HCT116 (cell line): ENCODE data around the gene CD96. TPM values are rescaled to one million over a fixed set of nuclear protein-coding genes. Genes with fewer than 3 reads are reported as not detected.

Source experiments
- ATAC-seq: fragments of 200-7000 bp; cut with Tn5 transposase; 2 replicates; pipeline ENCODE4 v1.9.1; 2020; ENCODE audit warnings: mild to moderate bottlenecking, moderate library complexity
- BruUV-seq: library from RNA; stranded (reverse); fragments of 400-500 nt; replicated peaks from 2 replicates; lab custom pipeline; 2021; lab: Mats Ljungman, UMichigan
- CTCF ChIA-PET: fragments of 300-600 bp; sonication (Branson Sonifier 250); formaldehyde crosslinking; loops from one replicate; lab custom pipeline; 2021; ENCODE audit warnings: antibody characterized with exemption; lab: Charles Lee
- POLR2A ChIA-PET: fragments of 300-600, 350-600 bp; sonication (Branson Sonifier 250); formaldehyde crosslinking; loops from one replicate; lab custom pipeline; 2021; ENCODE audit warnings: antibody characterized with exemption; lab: Charles Lee
- RAD21 ChIA-PET, 2 experiments: fragments of 300-600 bp; sonication (Branson Sonifier 250); formaldehyde crosslinking; loops; one replicate each; lab custom pipeline; 2023; ENCODE audit warnings: low total read pairs in 2 of 2; ENCODE audit not compliant: uncharacterized antibody in 2 of 2, unreplicated experiment in 2 of 2, low non-redundant PET in 1 of 2; lab: Charles Lee
- DNase-seq: peaks from one replicate; pipeline ENCODE4 v3.0.0-alpha.2; 2010; ENCODE audit warnings: low read depth, low spot score
- H2AFZ ChIP-seq: fragments of 200-600 bp; shearing (Covaris generic), sonication (generic); 2 replicates; pipeline ENCODE4 v1.6.1; 2017; ENCODE audit warnings: low read depth, mixed run types, mixed read lengths, antibody characterized with exemption, low read length; ENCODE audit not compliant: poor library complexity, severe bottlenecking
- H3K27ac ChIP-seq: 2 replicates; pipeline ENCODE4 v1.5.1; 2012; ENCODE audit warnings: low read depth, low read length
- H3K27me3 ChIP-seq: fragments of 200-600 bp; sonication (generic); 2 replicates; pipeline ENCODE4 v1.6.1; 2016; ENCODE audit warnings: mixed run types, low read length, mixed read lengths; ENCODE audit not compliant: insufficient read depth
- H3K36me3 ChIP-seq, 2 experiments: fragments of 200-500 bp in 1 of 2; fragments of 200-600 bp in 1 of 2; sonication (Bioruptor generic) in 1 of 2; sonication (generic) in 1 of 2; 2 replicates each; pipeline versions ENCODE4 v1.5.1 to v1.6.1; 2014 to 2016; ENCODE audit warnings: low read length in 2 of 2, inconsistent platforms in 1 of 2, mixed read lengths in 1 of 2, mixed run types in 1 of 2; ENCODE audit not compliant: insufficient read depth in 2 of 2, control insufficient read depth in 1 of 2
- H3K4me1 ChIP-seq, 2 experiments: fragments of 200-600 bp in 1 of 2; sonication (generic) in 1 of 2; 2 replicates each; pipeline versions ENCODE4 v1.5.1 to v1.6.1; 2012 to 2017; ENCODE audit warnings: low read length in 2 of 2, inconsistent platforms in 1 of 2, mild to moderate bottlenecking in 1 of 2, mixed read lengths in 1 of 2, mixed run types in 1 of 2, moderate library complexity in 1 of 2; ENCODE audit not compliant: insufficient read depth in 2 of 2, control insufficient read depth in 1 of 2
- H3K4me2 ChIP-seq: fragments of 200-600 bp; sonication (generic); 2 replicates; pipeline ENCODE4 v1.6.1; 2017; ENCODE audit warnings: mixed run types, low read length, mixed read lengths
- H3K4me3 ChIP-seq, 2 experiments: fragments of 200-600 bp in 1 of 2; sonication (generic) in 1 of 2; replicated peaks in 1 of 2; 2 replicates each; pipeline ENCODE4 v1.5.1; 2011 to 2016; ENCODE audit warnings: low read length in 2 of 2, control low read depth in 1 of 2, low read depth in 1 of 2, mild to moderate bottlenecking in 1 of 2, mixed read lengths in 1 of 2, mixed run types in 1 of 2
- H3K79me2 ChIP-seq: fragments of 200-600 bp; sonication (generic); 2 replicates; pipeline ENCODE4 v1.6.1; 2017; ENCODE audit warnings: mild to moderate bottlenecking, mixed run types, low read length, moderate library complexity, mixed read lengths; ENCODE audit not compliant: insufficient read depth
- H3K9ac ChIP-seq: fragments of 200-600 bp; sonication (generic); 2 replicates; pipeline ENCODE4 v1.6.1; 2016; ENCODE audit warnings: low read length, mixed read lengths
- H3K9me2 ChIP-seq: fragments of 200-600 bp; sonication (generic), shearing (Covaris generic); 2 replicates; pipeline ENCODE4 v1.6.1; 2017; ENCODE audit warnings: mixed run types, mild to moderate bottlenecking, moderate library complexity; ENCODE audit not compliant: insufficient read depth
- H3K9me3 ChIP-seq, 2 experiments: fragments of 200-500 bp in 1 of 2; fragments of 200-600 bp in 1 of 2; sonication (Bioruptor generic) in 1 of 2; sonication (generic) in 1 of 2; 2 replicates each; pipeline ENCODE4 v1.6.1; 2014 to 2017; ENCODE audit warnings: low read length in 2 of 2, mixed read lengths in 2 of 2, inconsistent platforms in 1 of 2, low read depth in 1 of 2, mild to moderate bottlenecking in 1 of 2, mixed run types in 1 of 2, moderate library complexity in 1 of 2; ENCODE audit not compliant: control insufficient read depth in 1 of 2, insufficient read depth in 1 of 2
- H4K20me1 ChIP-seq: fragments of 200-600 bp; sonication (generic), shearing (Covaris generic); 2 replicates; pipeline ENCODE4 v1.6.1; 2017; ENCODE audit warnings: mixed run types, mild to moderate bottlenecking, moderate library complexity; ENCODE audit not compliant: insufficient read depth
- FOSL1 ChIP-seq: IDR thresholded peaks from 2 replicates; pipeline ENCODE4 v1.6.1; 2012; ENCODE audit warnings: low read depth
- SIN3A ChIP-seq: IDR thresholded peaks from 2 replicates; pipeline ENCODE4 v1.6.1; 2012; ENCODE audit warnings: low read depth
- intact Hi-C: fragments of 100-400 bp; cut with micrococcal nuclease; formaldehyde crosslinking; loops from 2 replicates; pipeline ENCODE4 v1.10.0; 2022
- total RNA-seq: library from RNA; stranded (reverse); gene quantifications from one replicate; pipeline ENCODE4 v1.2.1, GENCODE V29; 2021; ENCODE audit not compliant: unreplicated experiment
- TF ChIP-seq, protein P1 (sequence below): IDR thresholded peaks from 2 replicates; pipeline ENCODE4 v1.6.1; 2011; ENCODE audit warnings: mild to moderate bottlenecking, low read length, moderate library complexity; ENCODE audit not compliant: insufficient replicate concordance; ENCODE audit errors: extremely low read depth
- TF ChIP-seq, protein P2 (sequence below): IDR thresholded peaks from 2 replicates; pipeline ENCODE4 v1.6.1; 2012; ENCODE audit warnings: low read depth

Gene CD96
- total RNA-seq, 1 experiment from 2014 or later = 0.42 TPM

GRCh38 chr3:111577113-111577512 is 35.1 kb downstream of the CD96 start:
- no peaks in the 10 kb centered on the region for H3K79me2 ChIP-seq
- H3K9me2 ChIP-seq = no peaks in the 10 kb centered on the region
- H3K27ac ChIP-seq = peak overlapping the region; percentile 33; the same call in 1 of the 2 replicates
- BruUV-seq = no TSS peak
- peaks cover 23 to 55% of the 10 kb centered on the region in 2 experiments for H3K4me1 ChIP-seq
- no peaks in the 10 kb centered on the region for H4K20me1 ChIP-seq
- CTCF ChIA-PET = interaction anchor here (0.6 to 2.5 kb wide), 12 partner anchors 16 to 437 kb away, joined by 3 to 34 read pairs (median 6); no protein-coding TSS in a partner anchor
- intact Hi-C loops = loop anchor here (1.0 to 10.0 kb wide), 3 partner anchors 114 to 398 kb away; partner anchors contain the start of gene ABHD10
- POLR2A ChIA-PET = no interaction called here
- no peaks in the 10 kb centered on the region for H3K36me3 ChIP-seq
- peak overlapping the region; percentile 55 for H2AFZ ChIP-seq
- H3K4me3 ChIP-seq = no peak overlapping the region
- no peaks in the 10 kb centered on the region for H3K9me3 ChIP-seq
- no peak for TF ChIP-seq FOSL1
- TF ChIP-seq, protein P1, sequence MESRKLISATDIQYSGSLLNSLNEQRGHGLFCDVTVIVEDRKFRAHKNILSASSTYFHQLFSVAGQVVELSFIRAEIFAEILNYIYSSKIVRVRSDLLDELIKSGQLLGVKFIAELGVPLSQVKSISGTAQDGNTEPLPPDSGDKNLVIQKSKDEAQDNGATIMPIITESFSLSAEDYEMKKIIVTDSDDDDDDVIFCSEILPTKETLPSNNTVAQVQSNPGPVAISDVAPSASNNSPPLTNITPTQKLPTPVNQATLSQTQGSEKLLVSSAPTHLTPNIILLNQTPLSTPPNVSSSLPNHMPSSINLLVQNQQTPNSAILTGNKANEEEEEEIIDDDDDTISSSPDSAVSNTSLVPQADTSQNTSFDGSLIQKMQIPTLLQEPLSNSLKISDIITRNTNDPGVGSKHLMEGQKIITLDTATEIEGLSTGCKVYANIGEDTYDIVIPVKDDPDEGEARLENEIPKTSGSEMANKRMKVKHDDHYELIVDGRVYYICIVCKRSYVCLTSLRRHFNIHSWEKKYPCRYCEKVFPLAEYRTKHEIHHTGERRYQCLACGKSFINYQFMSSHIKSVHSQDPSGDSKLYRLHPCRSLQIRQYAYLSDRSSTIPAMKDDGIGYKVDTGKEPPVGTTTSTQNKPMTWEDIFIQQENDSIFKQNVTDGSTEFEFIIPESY = no peak
- TF ChIP-seq, protein P2, sequence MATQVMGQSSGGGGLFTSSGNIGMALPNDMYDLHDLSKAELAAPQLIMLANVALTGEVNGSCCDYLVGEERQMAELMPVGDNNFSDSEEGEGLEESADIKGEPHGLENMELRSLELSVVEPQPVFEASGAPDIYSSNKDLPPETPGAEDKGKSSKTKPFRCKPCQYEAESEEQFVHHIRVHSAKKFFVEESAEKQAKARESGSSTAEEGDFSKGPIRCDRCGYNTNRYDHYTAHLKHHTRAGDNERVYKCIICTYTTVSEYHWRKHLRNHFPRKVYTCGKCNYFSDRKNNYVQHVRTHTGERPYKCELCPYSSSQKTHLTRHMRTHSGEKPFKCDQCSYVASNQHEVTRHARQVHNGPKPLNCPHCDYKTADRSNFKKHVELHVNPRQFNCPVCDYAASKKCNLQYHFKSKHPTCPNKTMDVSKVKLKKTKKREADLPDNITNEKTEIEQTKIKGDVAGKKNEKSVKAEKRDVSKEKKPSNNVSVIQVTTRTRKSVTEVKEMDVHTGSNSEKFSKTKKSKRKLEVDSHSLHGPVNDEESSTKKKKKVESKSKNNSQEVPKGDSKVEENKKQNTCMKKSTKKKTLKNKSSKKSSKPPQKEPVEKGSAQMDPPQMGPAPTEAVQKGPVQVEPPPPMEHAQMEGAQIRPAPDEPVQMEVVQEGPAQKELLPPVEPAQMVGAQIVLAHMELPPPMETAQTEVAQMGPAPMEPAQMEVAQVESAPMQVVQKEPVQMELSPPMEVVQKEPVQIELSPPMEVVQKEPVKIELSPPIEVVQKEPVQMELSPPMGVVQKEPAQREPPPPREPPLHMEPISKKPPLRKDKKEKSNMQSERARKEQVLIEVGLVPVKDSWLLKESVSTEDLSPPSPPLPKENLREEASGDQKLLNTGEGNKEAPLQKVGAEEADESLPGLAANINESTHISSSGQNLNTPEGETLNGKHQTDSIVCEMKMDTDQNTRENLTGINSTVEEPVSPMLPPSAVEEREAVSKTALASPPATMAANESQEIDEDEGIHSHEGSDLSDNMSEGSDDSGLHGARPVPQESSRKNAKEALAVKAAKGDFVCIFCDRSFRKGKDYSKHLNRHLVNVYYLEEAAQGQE = no peak
- TF ChIP-seq SIN3A = no peak
- ATAC-seq = no peak
- no peak overlapping the region for H3K9ac ChIP-seq
- RAD21 ChIA-PET = interaction anchor here (1.0 to 1.8 kb wide), 4 partner anchors 92 to 140 kb away, joined by 3 to 12 read pairs (median 4); no protein-coding TSS in a partner anchor
- DNase-seq = no peak
- no peak overlapping the region for H3K4me2 ChIP-seq
- H3K27me3 ChIP-seq = no peaks in the 10 kb centered on the region
